Measurements from ENCODE around the gene SORCS1.

DNA sequence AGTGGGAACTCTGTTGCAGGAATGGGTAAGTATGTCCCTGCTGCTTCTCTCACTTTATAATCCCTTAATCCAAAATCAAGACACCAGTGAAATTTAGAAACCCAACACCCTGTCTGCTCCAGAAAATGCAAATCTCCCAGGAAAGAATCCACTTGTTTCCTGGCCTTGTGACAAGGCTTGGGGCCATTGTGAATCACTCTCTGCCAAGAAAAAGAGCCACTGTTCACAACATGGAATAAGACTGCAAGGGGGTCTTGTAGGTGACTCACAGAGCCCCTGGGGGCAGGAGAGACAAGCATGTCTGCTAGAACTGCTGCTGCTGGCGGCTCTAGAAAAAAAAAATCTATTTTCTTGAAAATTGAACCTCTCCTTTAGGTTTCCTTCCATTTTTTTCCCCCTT, 191.2 kb downstream of the SORCS1 start:
- TF ChIP-seq POLR2A (IDR thresholded peaks at IDR 0.05) = no peak
- TF ChIP-seq, protein P1, sequence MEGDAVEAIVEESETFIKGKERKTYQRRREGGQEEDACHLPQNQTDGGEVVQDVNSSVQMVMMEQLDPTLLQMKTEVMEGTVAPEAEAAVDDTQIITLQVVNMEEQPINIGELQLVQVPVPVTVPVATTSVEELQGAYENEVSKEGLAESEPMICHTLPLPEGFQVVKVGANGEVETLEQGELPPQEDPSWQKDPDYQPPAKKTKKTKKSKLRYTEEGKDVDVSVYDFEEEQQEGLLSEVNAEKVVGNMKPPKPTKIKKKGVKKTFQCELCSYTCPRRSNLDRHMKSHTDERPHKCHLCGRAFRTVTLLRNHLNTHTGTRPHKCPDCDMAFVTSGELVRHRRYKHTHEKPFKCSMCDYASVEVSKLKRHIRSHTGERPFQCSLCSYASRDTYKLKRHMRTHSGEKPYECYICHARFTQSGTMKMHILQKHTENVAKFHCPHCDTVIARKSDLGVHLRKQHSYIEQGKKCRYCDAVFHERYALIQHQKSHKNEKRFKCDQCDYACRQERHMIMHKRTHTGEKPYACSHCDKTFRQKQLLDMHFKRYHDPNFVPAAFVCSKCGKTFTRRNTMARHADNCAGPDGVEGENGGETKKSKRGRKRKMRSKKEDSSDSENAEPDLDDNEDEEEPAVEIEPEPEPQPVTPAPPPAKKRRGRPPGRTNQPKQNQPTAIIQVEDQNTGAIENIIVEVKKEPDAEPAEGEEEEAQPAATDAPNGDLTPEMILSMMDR (IDR thresholded peaks at IDR 0.05) = no peak

Measured in right lobe of liver (tissue), 4 donors.